Fibroblast of upper back skin (primary cell): Measurements from ENCODE around the gene CXCR6.

ENCODE experiments used
- DNase-seq: peaks from one replicate; pipeline ENCODE4 v3.0.0-alpha.2; 2013

Gene CXCR6

DNA sequence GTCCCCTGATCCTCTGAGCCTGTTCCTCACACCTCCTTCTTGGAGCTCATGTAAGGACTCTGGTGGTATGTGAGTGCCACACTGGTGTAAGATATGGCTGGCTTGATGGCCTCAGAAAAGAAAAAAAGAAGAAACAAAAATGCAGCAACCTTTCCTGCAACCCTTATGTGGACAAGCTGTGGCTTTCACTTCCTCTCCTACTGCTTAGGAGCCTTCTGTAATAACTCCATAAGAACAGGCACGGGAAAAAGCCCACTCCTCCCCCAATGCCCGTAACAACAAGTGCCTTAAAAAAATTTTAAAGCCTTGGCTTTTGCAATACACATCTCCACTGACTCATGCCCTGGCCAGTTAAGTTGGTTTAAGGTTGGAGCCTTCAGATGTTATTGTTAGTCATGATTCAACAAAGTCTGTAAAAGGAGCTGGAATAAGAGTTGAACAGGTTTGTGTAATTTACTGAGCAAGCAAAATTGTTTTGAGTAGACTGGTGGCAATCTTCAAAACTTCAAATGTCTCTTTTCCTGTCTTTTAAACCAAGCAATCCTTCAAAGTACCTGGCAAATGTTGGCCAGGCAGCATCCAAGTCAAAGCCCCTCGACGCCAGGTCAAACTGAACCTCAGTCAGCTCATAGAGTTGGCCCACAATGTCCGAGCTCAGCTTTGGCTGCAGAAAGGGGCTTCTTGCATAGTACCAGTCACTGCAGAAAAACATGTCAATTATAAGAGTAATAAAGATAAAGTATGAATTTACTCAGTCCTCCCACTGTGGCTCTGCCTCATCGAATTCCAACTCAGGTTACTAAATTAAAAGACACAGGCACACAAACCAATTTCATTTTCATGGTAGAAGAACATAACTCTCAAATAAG, 29.5 kb downstream of the CXCR6 start:
- peak; percentile 88 for DNase-seq

GRCh38 chr3:45974686-45975085, 31.4 kb downstream of the CXCR6 start:
- DNase-seq = no peak

DNA sequence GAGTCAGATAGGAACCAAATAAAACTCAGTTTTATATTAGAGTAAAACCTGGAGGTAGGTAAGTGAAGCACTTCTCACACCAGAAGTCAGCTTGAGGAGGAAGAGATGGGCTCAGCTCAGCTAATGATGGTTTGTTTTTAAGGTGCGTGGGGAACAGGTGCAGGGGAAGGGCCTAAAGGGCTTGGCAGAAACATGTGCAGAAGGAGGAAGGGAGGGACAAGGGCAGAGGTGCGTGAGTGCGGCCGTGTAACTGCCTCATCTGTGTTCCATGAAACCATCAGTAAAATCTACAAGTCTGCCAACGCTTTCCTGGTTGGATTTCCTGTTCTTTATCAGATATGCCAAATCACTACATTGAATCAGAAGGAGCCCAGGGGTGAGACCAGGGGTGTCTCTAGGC, 32.4 kb downstream of the CXCR6 start:
- no peak for DNase-seq

DNA sequence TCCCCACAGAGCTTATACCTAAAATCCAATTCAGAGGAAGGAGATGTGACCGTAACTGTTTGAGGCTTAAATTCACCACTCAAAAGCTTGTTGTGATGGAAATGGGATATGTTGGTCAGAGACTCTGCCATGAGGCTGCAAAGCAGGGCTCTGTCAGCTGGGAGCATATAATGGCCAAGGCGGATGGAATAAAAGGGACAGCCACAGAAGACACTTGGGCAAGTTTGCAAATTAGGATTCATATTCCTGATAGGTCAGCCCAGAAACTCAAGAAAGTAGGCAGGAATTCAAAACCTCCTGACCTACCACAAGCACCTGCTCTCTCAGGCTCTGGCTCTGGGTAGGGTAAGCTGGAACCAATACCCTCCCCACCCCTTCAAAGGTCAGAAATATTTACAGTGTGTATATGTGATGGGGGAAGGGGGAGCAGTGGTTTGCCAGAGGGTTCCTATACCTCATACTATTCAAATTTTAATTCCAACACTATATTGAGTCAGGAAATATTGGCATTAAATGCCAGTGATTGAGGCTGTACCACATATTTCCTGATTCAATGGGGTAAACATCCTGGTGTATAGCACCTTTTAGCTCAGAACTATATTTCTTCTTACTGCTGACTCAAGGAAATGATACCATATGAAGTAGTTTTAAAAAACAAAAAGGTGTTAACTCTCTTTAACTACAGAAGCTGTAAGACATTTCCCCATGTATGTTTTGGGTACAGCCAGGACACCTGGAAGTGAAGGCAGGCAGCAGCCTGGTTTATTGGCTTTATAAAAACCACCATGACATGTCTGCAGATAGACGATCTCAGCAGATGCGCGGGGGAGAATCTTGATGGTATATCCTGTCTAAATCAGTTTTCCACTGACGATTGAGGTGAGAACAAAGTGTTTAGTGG, 33.2 kb downstream of the CXCR6 start:
- DNase-seq = no peak

- DNase-seq = no peak
Measured at GRCh38 chr3:45978006-45978761, 34.9 kb downstream of the CXCR6 start.

DNA sequence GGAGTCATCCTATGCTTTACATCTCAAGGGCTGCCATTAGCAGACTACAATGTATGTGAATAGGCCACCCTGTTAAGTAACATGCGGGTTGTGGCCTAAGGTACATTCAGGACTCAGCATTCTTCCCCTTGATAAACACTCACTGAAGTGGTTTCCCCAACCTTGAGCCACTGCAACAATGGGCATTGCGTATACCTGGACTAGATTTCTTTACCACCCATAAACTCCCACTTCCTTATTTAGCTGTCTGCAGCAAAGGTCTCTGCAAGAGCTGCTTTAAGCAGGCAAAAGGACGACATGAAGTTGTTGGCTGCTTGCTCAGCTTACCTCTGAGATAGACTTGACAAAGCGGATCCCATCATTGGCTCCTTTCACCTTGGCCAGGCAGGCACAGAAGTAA, 36.1 kb downstream of the CXCR6 start:
- no peak for DNase-seq

GRCh38 chr3:45980229-45980813, 37.1 kb downstream of the CXCR6 start:
- no peak for DNase-seq

DNA sequence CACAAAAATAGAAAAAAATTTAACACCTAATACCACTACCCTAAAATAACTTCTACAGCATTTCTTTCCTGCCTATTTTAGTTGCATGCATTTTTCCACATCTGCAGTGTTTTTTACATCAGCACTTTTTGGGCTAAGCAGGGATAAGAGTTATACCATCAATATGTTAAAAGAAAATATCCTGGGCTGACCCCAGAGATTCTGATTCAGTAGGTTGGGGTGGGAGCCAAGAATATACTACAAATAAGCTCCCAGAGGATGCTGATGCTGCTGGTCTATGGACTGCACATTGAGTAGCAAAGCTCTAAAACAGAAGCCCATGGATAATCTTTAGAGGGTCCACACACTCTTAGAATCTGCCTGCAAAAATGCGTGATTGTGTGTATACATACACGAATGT, 37.6 kb downstream of the CXCR6 start:
- peak; percentile 72 for DNase-seq

DNA sequence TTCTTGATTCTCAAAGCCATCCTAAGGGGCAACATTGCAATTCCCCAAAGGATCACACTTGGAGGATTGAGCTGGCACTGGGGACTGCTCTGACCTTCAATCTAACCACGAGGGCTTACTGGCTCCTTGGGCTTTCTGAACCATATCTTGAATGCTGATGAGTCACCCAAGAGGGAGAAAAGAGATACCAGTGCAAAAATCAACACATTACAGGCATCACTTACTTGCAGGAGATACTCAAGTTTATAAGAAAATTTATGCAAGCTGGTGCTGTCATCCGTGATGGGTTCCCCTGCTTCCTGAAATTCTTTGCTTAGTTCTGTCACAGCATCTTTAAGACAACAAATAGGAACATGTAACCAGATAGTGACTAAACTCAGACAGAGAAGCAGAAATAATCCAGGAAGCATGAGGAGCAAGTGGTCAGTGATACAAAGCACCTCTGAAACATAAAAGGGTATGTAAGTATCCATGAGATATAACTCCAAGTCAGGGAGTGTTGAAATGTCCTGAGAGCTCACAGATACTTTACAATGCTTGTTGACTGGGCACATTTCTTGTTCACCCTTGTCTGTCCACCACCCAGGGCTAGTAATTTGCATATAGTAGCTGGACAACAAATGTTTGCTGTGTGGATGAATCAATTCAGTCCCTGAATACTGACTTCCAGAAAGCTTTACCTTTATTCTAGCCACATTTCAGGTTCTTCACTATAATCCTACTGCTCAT, 38.2 kb downstream of the CXCR6 start:
- DNase-seq = peak; percentile 43

DNA sequence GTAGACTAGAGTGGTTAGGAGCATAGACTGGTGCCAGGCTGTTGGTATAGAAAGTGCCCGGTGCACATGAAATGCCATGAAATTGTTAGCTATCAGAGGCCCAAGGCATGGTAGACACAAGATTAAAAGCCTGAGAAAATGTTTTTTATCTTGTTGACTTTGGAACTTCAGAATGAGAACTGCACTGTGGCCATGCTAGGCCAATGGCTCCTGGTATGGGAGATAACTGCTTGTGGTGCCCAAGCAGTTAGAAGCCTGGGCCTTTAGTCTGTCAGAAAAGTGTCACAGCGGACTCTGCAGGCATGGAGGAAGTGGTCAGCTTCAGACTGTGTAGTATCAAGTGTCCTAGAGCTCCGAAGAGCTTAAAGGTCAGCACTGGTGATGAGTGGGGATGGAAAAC, 40.5 kb downstream of the CXCR6 start:
- no peak for DNase-seq

DNA sequence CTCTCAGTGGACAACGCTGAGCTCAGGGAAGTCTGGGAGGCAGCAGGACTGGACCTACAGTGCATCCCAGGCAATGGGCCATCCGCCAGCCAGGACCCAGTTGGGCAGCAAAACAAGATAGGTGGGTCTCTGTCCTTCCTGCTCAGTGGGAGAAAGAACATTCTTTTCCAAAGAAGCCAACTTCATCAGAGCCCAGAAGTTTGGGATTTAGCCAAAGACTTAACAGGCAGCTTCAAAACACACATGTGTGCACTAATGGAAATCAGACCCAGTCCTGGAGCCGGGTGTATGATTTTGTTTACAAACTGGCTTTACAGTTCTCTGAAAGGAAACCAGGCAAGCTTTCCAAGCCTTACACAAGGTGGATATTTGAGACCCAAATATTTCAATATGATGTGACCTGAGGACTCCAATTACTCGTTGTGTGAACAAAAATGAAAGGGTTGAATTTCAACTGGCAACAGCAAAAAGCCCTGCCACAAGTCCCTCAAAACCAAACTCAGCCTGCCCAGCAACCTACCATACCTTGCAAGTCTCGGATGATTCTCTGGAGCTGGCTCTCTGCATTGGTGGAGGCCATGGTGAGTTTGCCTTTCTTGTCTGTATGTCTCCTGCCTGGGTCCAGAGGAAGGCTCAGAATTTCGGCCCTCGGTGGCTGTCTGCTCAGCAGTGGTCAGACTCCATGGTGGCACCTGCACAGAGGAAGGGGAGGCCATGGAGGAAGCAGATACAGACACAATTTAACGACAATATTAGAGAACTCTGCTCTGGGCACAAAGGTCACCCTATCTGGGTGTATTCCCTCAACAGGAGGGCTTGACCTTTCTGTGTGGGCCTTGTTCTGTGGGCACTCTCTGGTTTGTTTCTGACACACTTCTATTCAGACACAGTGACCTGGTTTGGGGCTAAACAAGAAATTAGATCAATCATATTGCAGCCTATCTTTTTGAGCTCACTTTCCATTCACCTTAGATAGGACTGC, 41.4 kb downstream of the CXCR6 start:
- DNase-seq = peak; percentile 74

GRCh38 chr3:45985532-45986302, 42.5 kb downstream of the CXCR6 start:
- DNase-seq = no peak

DNA sequence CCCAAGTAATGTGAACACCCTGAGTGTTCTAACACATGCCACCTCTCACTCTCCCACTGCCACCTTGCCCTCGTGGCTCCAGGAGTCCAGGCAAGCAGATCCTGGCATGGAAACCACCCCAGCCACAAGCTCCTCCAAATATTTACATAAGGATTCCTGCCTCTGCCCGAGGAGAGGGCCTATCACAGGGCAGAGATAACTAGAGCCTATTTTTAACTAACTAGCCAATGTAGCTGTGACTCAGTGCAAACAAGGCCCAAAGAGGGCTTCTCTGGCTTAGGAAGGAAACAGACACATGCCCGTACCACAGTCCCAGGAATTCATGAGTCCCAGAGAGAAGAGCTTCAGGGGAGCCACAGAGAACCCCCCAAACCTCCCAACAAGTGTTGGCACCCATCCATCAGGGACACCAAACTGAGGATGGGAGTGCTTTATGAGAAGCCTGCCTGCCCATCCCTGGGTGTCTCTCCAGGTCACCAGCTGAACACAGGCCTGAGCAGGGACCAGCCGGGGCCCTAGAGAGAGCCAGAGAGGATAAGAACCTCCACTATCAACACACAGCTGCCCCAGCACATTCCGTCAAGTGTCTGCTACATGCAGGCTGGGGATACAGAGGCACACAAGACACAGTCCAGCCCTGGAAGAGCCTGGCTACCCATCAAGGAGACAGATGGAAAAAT, 43.2 kb downstream of the CXCR6 start:
- DNase-seq = peak; percentile 51

GRCh38 chr3:45987368-45988291, 44.4 kb downstream of the CXCR6 start:
- DNase-seq = peak; percentile 66

- DNase-seq = no peak
Measured at GRCh38 chr3:45988362-45988761, 45.1 kb downstream of the CXCR6 start.

DNA sequence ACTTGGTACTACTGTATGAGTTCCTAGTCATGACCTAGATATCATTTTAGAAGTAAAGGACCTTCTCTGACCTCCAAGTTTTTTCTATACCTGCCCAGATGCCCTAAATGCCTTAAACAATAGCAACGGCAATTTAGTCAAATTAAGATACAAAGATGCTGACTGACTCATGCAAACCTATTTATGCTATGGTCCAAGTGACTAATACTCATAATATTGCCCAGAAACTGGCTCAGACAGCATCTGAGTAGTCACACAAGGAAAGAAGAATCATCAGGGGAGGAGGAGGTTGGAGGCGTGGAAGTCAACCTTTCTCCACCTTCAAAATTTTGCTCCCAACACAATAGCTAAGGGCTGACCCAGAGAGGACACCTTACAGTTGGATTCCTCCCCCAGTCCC, 45.5 kb downstream of the CXCR6 start:
- DNase-seq = peak; percentile 87

DNA sequence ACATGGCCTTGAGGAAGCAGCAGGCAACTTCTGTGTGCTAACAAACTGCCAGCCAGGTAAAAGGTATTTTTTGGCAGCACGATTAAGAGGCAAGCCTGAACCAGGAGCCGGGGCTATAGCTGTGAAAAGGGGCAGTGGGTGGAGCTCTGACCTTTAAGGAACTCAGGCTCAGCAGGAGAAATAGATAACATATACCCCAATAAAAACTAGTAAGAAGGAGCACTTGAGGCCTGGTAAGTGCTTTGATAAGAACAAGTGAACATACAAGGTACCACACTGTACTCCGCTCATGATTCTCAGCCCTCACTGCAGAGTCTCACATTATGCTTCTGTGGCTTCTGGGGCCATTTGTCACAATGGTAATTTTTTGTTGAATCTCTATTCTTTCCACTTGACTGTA, 46.9 kb downstream of the CXCR6 start:
- no peak for DNase-seq

- no peak for DNase-seq
Measured at GRCh38 chr3:45991341-45991740, 48.1 kb downstream of the CXCR6 start.
